ENCODE measurements around the gene ZNF419. TPM values are rescaled to one million over a fixed set of nuclear protein-coding genes. Genes with fewer than 3 reads are reported as not detected.

ZNF419 gene
- total and polyA plus RNA-seq, 2 of the 4 experiments (the other 2 are of a cell fraction): 6.4 to 20.3 TPM

DNA sequence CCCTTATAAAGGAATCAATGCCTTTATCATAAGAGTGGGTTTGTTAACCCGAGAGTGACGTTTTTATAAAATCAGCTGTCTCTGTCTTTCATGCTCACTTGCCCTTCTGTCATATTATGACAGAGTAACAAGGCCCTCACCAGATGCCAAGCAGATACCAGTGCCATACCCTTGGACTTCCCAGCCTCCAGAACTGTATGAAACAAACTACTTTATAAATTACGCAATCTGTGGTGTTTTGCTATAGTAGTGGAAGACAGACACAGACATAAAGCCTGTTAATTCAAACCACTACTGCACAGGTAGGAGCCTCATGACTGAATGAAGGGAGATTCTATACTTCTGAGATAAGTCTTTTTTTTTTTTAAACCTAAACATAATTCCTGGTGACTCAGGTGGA, 35.2 kb upstream of the ZNF419 start:
- no peaks in the 10 kb centered on the region; the same call in 1 of the 2 replicates for H3K36me3 ChIP-seq (ENCODE audit: control insufficient read depth, insufficient read depth, low read length)
- no peak overlapping the region for H3K4ac ChIP-seq (ENCODE audit: low read depth, low read length)
- dilution Hi-C loops (cut with HindIII; ENCODE audit: low sequenced_read_pairs, unreplicated experiment) (no loop called here), in situ Hi-C loops (cut with MboI; ENCODE audit: low sequenced_read_pairs) (no loop called here), intact Hi-C loops (cut with micrococcal nuclease) (no loop called here)
- H3K4me2 ChIP-seq (ENCODE audit: low read depth, low read length): no peak overlapping the region
- H3K4me3 ChIP-seq (ENCODE audit: insufficient read depth, low read depth, low read length): no peak overlapping the region
- H2BK120ac ChIP-seq (ENCODE audit: low read depth, low read length): no peak overlapping the region
- H4K20me1 ChIP-seq (ENCODE audit: insufficient read depth, low read length): no peaks in the 10 kb centered on the region
- no peak overlapping the region for H3K23ac ChIP-seq (ENCODE audit: low read depth, low read length)
- no CpG with 5 or more reads among the region's 3 CpGs for WGBS, 2 experiments (ENCODE audit: extremely low coverage in 2 of 2, insufficient read length in 1 of 2)
- DNase-seq: no peak
- no peak overlapping the region for H2AK5ac ChIP-seq (ENCODE audit: low read depth, low read length)
- ATAC-seq (ENCODE audit: low read depth): no peak
- H3K27ac ChIP-seq (ENCODE audit: insufficient read depth, low read length): no peak overlapping the region
- no TSS peak for BruUV-seq (replicated peaks)
- no peak overlapping the region for H2BK20ac ChIP-seq (ENCODE audit: low read depth, low read length)
- no peak overlapping the region for H4K5ac ChIP-seq (ENCODE audit: low read depth, low read length)
- H2AK9ac ChIP-seq (replicated peaks; ENCODE audit: low read depth, low read length, poor library complexity): no peak overlapping the region
- H2BK15ac ChIP-seq (ENCODE audit: low read depth, low read length): no peak overlapping the region
- TF ChIP-seq NFE2L2 (IDR thresholded peaks at IDR 0.05; ENCODE audit: low read depth, low read length) (no peak), CEBPB (IDR thresholded peaks at IDR 0.05; ENCODE audit: low read depth, low read length) (peak; percentile 76), MAZ (IDR thresholded peaks at IDR 0.05; ENCODE audit: borderline replicate concordance, low read depth, low read length) (no peak)
- H3K9me1 ChIP-seq (ENCODE audit: insufficient read depth, low read length): no peaks in the 10 kb centered on the region
- no peaks in the 10 kb centered on the region; a peak in 2 of 4 replicates for H3K79me1 ChIP-seq (ENCODE audit: low read depth in 1 of 2, low read length in 2 of 2)
- ChIA-PET CTCF (no interaction called here), POLR2A (ENCODE audit: unreplicated experiment) (no interaction called here)
- H2BK5ac ChIP-seq (ENCODE audit: low read depth, low read length, poor library complexity, severe bottlenecking): no peak overlapping the region
- no peak overlapping the region for H3K9ac ChIP-seq (ENCODE audit: low read depth, low read length)
- H3K27me3 ChIP-seq (ENCODE audit: control insufficient read depth, insufficient read depth, low read length): no peaks in the 10 kb centered on the region
- no peak overlapping the region for H4K91ac ChIP-seq (ENCODE audit: insufficient read depth, low read depth, low read length)
- no peaks in the 10 kb centered on the region; the same call in 1 of the 2 replicates for H3K9me3 ChIP-seq (ENCODE audit: control insufficient read depth, insufficient read depth, low read length)
- H4K8ac ChIP-seq (ENCODE audit: low read depth in 2 of 2, low read length in 2 of 2): no peak overlapping the region
- H3K18ac ChIP-seq (ENCODE audit: low read depth, low read length): no peak overlapping the region
- H2AFZ ChIP-seq (replicated peaks; ENCODE audit: low read length, poor library complexity): no peak overlapping the region
- H3K56ac ChIP-seq (ENCODE audit: extremely low read depth, insufficient read depth, low read length): no peak overlapping the region
- no peak overlapping the region for H3K14ac ChIP-seq (replicated peaks; ENCODE audit: low read depth, low read length)
- no peaks in the 10 kb centered on the region for H3K4me1 ChIP-seq (ENCODE audit: control insufficient read depth, insufficient read depth, low read length)

Data from IMR-90 (cell line).